WTC11 (cell line): Measurements from ENCODE around the gene PLXDC1. TPM values are rescaled to one million over a fixed set of nuclear protein-coding genes. Genes with fewer than 3 reads are reported as not detected.

Source experiments
- ATAC-seq: fragments of 200-7000 bp; cut with Tn5 transposase; 2 replicates; pipeline ENCODE4 v1.10.0; 2021; ENCODE audit warnings: mild to moderate bottlenecking, moderate library complexity
- CTCF ChIA-PET: fragments of 300-600 bp; sonication (Branson Sonifier 250); formaldehyde crosslinking; loops from one replicate; lab custom pipeline; 2021; ENCODE audit warnings: antibody characterized with exemption; lab: Charles Lee
- POLR2A ChIA-PET: fragments of 350-600 bp; sonication (Branson Sonifier 250); formaldehyde crosslinking; loops from one replicate; lab custom pipeline; 2021; ENCODE audit warnings: antibody characterized with exemption; lab: Charles Lee
- DNase-seq: peaks from one replicate; pipeline ENCODE4 v3.0.0; 2021; ENCODE audit warnings: low spot score
- H3K27ac Mint-ChIP-seq: 2 replicates; pipeline ENCODE4 v1.8.0; 2021; ENCODE audit warnings: mixed read lengths
- H3K27me3 Mint-ChIP-seq: 2 replicates; pipeline ENCODE4 v1.8.0; 2021; ENCODE audit warnings: low read depth, mild to moderate bottlenecking, moderate library complexity, mixed read lengths
- H3K36me3 Mint-ChIP-seq: 2 replicates; pipeline ENCODE4 v1.8.0; 2021; ENCODE audit warnings: mixed read lengths
- H3K4me1 Mint-ChIP-seq: 2 replicates; pipeline ENCODE4 v1.8.0; 2022; ENCODE audit warnings: mixed read lengths
- H3K4me3 Mint-ChIP-seq: 2 replicates; pipeline ENCODE4 v1.8.0; 2021; ENCODE audit warnings: mild to moderate bottlenecking, moderate library complexity, mixed read lengths
- H3K9me3 Mint-ChIP-seq: 2 replicates; pipeline ENCODE4 v1.8.0; 2021; ENCODE audit warnings: mixed read lengths
- ARID4B ChIP-seq: sonication (generic); formaldehyde crosslinking; IDR thresholded peaks from 2 replicates; pipeline ENCODE4 v1.8.0; 2023; ENCODE audit warnings: missing genetic modification reagents, mild to moderate bottlenecking, borderline replicate concordance
- ATF1 ChIP-seq: sonication (generic); formaldehyde crosslinking; IDR thresholded peaks from 2 replicates; pipeline ENCODE4 v1.8.1; 2023; ENCODE audit warnings: mild to moderate bottlenecking, moderate library complexity, missing genetic modification reagents
- ATF3 ChIP-seq: sonication (generic); formaldehyde crosslinking; conservative IDR thresholded peaks from 2 replicates; pipeline ENCODE4 v1.8.1; 2022; ENCODE audit warnings: mild to moderate bottlenecking, missing genetic modification reagents
- CBFB ChIP-seq: sonication (generic); formaldehyde crosslinking; IDR thresholded peaks from 2 replicates; pipeline ENCODE4 v1.8.1; 2022; ENCODE audit warnings: mild to moderate bottlenecking, low read depth, missing genetic modification reagents
- CTCF ChIP-seq: fragments of 200-600 bp; IDR thresholded peaks from 2 replicates; pipeline ENCODE4 v1.8.0; 2022; ENCODE audit warnings: antibody characterized with exemption
- E2F4 ChIP-seq: sonication (generic); formaldehyde crosslinking; IDR thresholded peaks from 2 replicates; pipeline ENCODE4 v1.8.1; 2022; ENCODE audit warnings: low read depth, mild to moderate bottlenecking, moderate library complexity, missing genetic modification reagents, borderline replicate concordance
- EMX1 ChIP-seq: fragments of 250-450 bp; sonication (Bioruptor Pico); IDR thresholded peaks from 2 replicates; pipeline ENCODE4 v1.8.0; 2021; ENCODE audit warnings: mild to moderate bottlenecking
- ERG ChIP-seq: fragments of 250-450 bp; sonication (Bioruptor Pico); IDR thresholded peaks from 2 replicates; pipeline ENCODE4 v1.8.0; 2021; ENCODE audit warnings: mild to moderate bottlenecking
- ESRRA ChIP-seq: sonication (generic); formaldehyde crosslinking; IDR thresholded peaks from 2 replicates; pipeline ENCODE4 v1.8.1; 2022; ENCODE audit warnings: mild to moderate bottlenecking, missing genetic modification reagents, borderline replicate concordance
- HMGXB4 ChIP-seq: sonication (generic); formaldehyde crosslinking; IDR thresholded peaks from 2 replicates; pipeline ENCODE4 v1.8.1; 2023; ENCODE audit warnings: mild to moderate bottlenecking, moderate library complexity, missing genetic modification reagents
- JAZF1 ChIP-seq: fragments of 250-450 bp; sonication (Bioruptor Pico); IDR thresholded peaks from 2 replicates; pipeline ENCODE4 v1.9.0; 2021; ENCODE audit warnings: moderate library complexity, mild to moderate bottlenecking, inconsistent platforms
- MAX ChIP-seq: sonication (generic); formaldehyde crosslinking; IDR thresholded peaks from 2 replicates; pipeline ENCODE4 v1.8.0; 2022; ENCODE audit warnings: mild to moderate bottlenecking, missing genetic modification reagents
- NFYB ChIP-seq: sonication (generic); formaldehyde crosslinking; conservative IDR thresholded peaks from 2 replicates; pipeline ENCODE4 v1.8.0; 2022; ENCODE audit warnings: low read depth, missing genetic modification reagents
- NR3C1 ChIP-seq: sonication (generic); formaldehyde crosslinking; conservative IDR thresholded peaks from 2 replicates; pipeline ENCODE4 v1.8.1; 2023; ENCODE audit warnings: low read depth, mild to moderate bottlenecking, missing genetic modification reagents
- RELA ChIP-seq: sonication (generic); formaldehyde crosslinking; IDR thresholded peaks from 2 replicates; pipeline ENCODE4 v1.8.1; 2022; ENCODE audit warnings: missing genetic modification reagents, mild to moderate bottlenecking, borderline replicate concordance
- TCF7 ChIP-seq: sonication (generic); formaldehyde crosslinking; IDR thresholded peaks from 2 replicates; pipeline ENCODE4 v1.8.0; 2022; ENCODE audit warnings: mild to moderate bottlenecking, low read depth, missing genetic modification reagents, moderate library complexity
- TEAD1 ChIP-seq: sonication (generic); formaldehyde crosslinking; IDR thresholded peaks from 2 replicates; pipeline ENCODE4 v1.8.0; 2022; ENCODE audit warnings: mild to moderate bottlenecking, missing genetic modification reagents
- ZBTB21 ChIP-seq: sonication (generic); formaldehyde crosslinking; IDR thresholded peaks from 2 replicates; pipeline ENCODE4 v1.8.1; 2023; ENCODE audit warnings: mild to moderate bottlenecking, missing genetic modification reagents, borderline replicate concordance
- ZNF281 ChIP-seq: sonication (generic); formaldehyde crosslinking; IDR thresholded peaks from 2 replicates; pipeline ENCODE4 v1.8.0; 2023; ENCODE audit warnings: mild to moderate bottlenecking, missing genetic modification reagents
- total RNA-seq: library from RNA; stranded (reverse); gene quantifications from 3 replicates; pipeline ENCODE4 v1.2.3, GENCODE V29; 2021

Gene PLXDC1
- total RNA-seq, 1 experiment from 2014 or later = 5.4 TPM

GRCh38 chr17:39126436-39126835 is 25.0 kb downstream of the PLXDC1 start (continued):
- TF ChIP-seq ERG (CRISPR knock-in tag) = no peak
- no peak for TF ChIP-seq CBFB (CRISPR knock-in tag)
- TF ChIP-seq ATF3 = no peak
- no peak for TF ChIP-seq CTCF

GRCh38 chr17:39125143-39125875 is 26.1 kb downstream of the PLXDC1 start:
- H3K4me3 Mint-ChIP-seq = no peak overlapping the region
- DNase-seq = no peak
- H3K9me3 Mint-ChIP-seq = no peaks in the 10 kb centered on the region
- ChIA-PET CTCF (interaction anchor here (0.7 to 2.8 kb wide), 3 partner anchors 49 to 142 kb away, joined by 3 to 8 read pairs (median 5); no protein-coding TSS in a partner anchor), POLR2A (no interaction called here)
- H3K27me3 Mint-ChIP-seq = no peaks in the 10 kb centered on the region
- H3K27ac Mint-ChIP-seq = no peak overlapping the region
- H3K4me1 Mint-ChIP-seq = no peaks in the 10 kb centered on the region
- no peak for ATAC-seq
- no peaks in the 10 kb centered on the region for H3K36me3 Mint-ChIP-seq
- TF ChIP-seq EMX1 (CRISPR knock-in tag) (no peak), MAX (no peak), E2F4 (no peak), JAZF1 (no peak), ARID4B (CRISPR knock-in tag) (no peak), ATF1 (CRISPR knock-in tag) (no peak), ESRRA (CRISPR knock-in tag) (no peak), TEAD1 (CRISPR knock-in tag) (no peak), NFYB (CRISPR knock-in tag) (no peak), ERG (CRISPR knock-in tag) (no peak), NR3C1 (no peak), ZBTB21 (no peak), RELA (no peak), ZNF281 (no peak), TCF7 (CRISPR knock-in tag) (no peak), HMGXB4 (CRISPR knock-in tag) (no peak)
